Left lung (tissue), 10 donors: ENCODE measurements around the gene AOPEP. TPM values are rescaled to one million over a fixed set of nuclear protein-coding genes. Genes with fewer than 3 reads are reported as not detected.
A peak's percentile ranks its signal among the peaks of the same experiment; 100 is the strongest.

Source experiments
- ATAC-seq: fragments of 200-7000 bp; cut with Tn5 transposase; one replicate; pipeline ENCODE4 v1.9.1; 2020; ENCODE audit warnings: moderate library complexity
- DNase-seq, 4 donors: peaks; one replicate each; pipeline ENCODE4 v3.0.0-alpha.2; 2013 to 2020
- H3K27ac ChIP-seq, 2 donors: fragments of 200-600 bp; sonication (generic) in 1 of 2; one replicate each; pipeline versions ENCODE4 v1.5.0 to v1.8.0; 2020 to 2021
- H3K27me3 ChIP-seq, 2 donors: fragments of 200-600 bp; sonication (generic) in 1 of 2; one replicate each; pipeline versions ENCODE4 v1.5.0 to v1.8.0; 2020 to 2021
- H3K36me3 ChIP-seq, 2 donors: fragments of 200-600 bp; sonication (generic) in 1 of 2; one replicate each; pipeline versions ENCODE4 v1.5.0 to v1.8.0; 2020 to 2021
- H3K4me1 ChIP-seq, 2 donors: fragments of 200-600 bp; one replicate each; pipeline ENCODE4 v1.8.0; 2021
- H3K4me3 ChIP-seq, 2 donors: fragments of 200-600 bp; sonication (generic) in 1 of 2; one replicate each; pipeline versions ENCODE4 v1.5.0 to v1.8.0; 2020 to 2021; ENCODE audit warnings: mild to moderate bottlenecking in 1 of 2
- H3K9me3 ChIP-seq, 2 donors: fragments of 200-600 bp; sonication (generic) in 1 of 2; one replicate each; pipeline versions ENCODE4 v1.5.0 to v1.8.0; 2020 to 2021
- CTCF ChIP-seq, 2 donors: fragments of 200-600 bp; sonication (generic) in 1 of 2; IDR thresholded peaks; one replicate each; pipeline versions ENCODE4 v1.5.0 to v1.8.0; 2021; ENCODE audit warnings: antibody characterized with exemption in 2 of 2
- intact Hi-C, 2 donors: fragments of 100-400 bp; cut with DNase I; formaldehyde crosslinking; loops; one replicate each; pipeline versions ENCODE4 v1.11.2 to v1.14.2; 2022
- polyA plus RNA-seq, 6 donors: library from polyadenylated mRNA; unstranded; fragments of 120-200 nt; gene quantifications; one replicate each; pipeline ENCODE4 v1.2.1, GENCODE V29; 2013; ENCODE audit not compliant: insufficient read length in 6 of 6
- total RNA-seq, 2 donors: library from RNA; stranded (reverse); fragmentation: NEBNext Ultra II Directional; extraction: Animal tissue kit (Norgen Biotek cat#: 25700); gene quantifications; one replicate each; pipeline ENCODE4 v1.2.1, GENCODE V29; 2021
- donor health status: DM: no; HTN: yes; CAD: no.
- donor health status: DM: no; HTN: no; CAD: no.

AOPEP gene
- total and polyA plus RNA-seq, 8 donors, result 32.5 to 83.2 (median 39.9) TPM

DNA sequence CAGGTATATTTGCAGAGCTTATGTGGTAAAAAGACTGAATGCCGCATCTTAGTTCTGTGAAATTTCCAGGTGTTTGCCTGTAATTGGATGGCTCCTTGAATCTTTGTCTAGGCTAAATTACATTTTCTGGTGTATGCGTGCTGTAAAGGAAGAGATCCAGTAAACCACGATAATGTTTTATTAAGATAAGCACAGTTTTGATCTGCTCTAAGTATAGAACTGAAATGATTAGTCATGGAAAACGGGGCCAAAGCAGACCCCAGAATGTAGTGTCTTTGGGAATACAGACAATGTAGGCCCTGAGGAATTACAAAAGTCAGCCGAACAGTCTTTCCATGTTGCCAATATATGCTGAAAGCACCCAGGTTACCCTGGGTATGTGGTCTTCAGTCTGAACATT is 333.7 kb downstream of the AOPEP start:
- Histone ChIP-seq H3K36me3 (peaks cover 0 to 38% of the 10 kb centered on the region in 2 donors), H3K27me3 (no peaks in the 10 kb centered on the region), H3K9me3 (no peaks in the 10 kb centered on the region), H3K4me1 (peaks cover 10 to 43% of the 10 kb centered on the region in 2 donors), H3K27ac (no peak overlapping the region), H3K4me3 (no peak overlapping the region)
- TF ChIP-seq CTCF (IDR thresholded peaks at IDR 0.05), result no peak
- ATAC-seq (no peak), DNase-seq (no peak)
- intact Hi-C loops, result no loop called here

DNA sequence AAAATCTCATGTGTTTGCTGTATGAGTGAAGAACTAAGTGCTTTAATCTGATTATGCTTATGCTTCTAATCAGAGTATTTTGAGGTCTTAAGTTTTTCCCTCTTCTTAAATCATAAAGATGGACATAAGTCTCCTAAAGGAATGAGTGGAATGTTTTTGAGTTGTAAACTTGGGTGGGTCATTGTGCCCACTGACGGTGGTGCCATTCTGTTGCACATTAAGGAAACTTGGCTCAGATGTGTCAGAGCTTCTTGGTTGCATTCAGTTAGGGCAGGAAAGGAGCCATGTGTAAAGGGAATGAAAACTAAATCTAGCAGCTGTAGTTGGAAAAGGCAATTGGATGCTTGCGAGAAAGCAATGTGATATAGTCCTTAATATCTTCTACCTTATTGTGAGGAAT is 334.4 kb downstream of the AOPEP start:
- no peaks in the 10 kb centered on the region for H3K9me3 ChIP-seq
- TF ChIP-seq CTCF (IDR thresholded peaks at IDR 0.05), result no peak
- H3K27ac ChIP-seq, result no peak overlapping the region
- H3K4me1 ChIP-seq, result peaks cover 8 to 39% of the 10 kb centered on the region in 2 donors
- DNase-seq (no peak), ATAC-seq (no peak)
- H3K4me3 ChIP-seq, result no peak overlapping the region
- intact Hi-C loops, result no loop called here
- H3K36me3 ChIP-seq, result peaks cover 0 to 43% of the 10 kb centered on the region in 2 donors
- no peaks in the 10 kb centered on the region for H3K27me3 ChIP-seq

DNA sequence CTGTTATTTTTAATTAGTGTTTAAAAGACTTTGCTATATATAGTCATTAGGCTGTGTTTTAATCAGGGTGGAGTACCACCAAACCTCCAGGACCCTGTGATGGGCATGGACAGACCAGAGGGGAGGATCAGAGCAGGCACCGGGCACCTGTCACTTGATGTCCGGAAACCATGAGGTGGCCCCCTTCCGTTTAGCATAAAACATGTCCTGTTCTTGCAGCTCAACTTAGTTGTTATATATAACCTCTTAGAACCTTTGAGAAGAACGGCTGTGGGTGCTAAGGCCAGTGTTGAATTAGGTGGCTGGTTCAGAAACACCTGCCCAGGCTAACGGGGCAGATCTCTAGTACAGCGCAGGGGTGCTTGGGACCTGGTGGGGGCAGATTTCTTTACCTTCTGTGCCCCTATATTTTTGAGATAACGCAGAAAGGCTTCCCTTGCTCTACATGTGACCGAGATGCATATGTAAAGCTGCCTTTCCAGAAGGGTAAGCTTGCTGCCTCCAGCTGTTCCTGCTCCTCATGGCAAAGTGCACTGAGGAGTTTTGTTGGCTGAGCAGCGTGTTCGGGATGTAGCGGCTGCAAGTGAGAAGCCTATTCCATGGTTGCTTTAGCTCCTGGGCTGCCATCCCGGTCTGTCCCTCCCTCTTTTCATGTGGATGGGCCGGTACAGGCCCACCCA is 335.6 kb downstream of the AOPEP start:
- no peak overlapping the region for H3K4me3 ChIP-seq
- no peak overlapping the region for H3K27ac ChIP-seq
- no peak for TF ChIP-seq CTCF (IDR thresholded peaks at IDR 0.05)
- H3K36me3 ChIP-seq, result peaks cover 0 to 44% of the 10 kb centered on the region in 2 donors
- DNase-seq (peak in 1 of 4 donors; percentile 37), ATAC-seq (no peak)
- intact Hi-C loops, result no loop called here
- H3K4me1 ChIP-seq, result peaks cover 0 to 36% of the 10 kb centered on the region in 2 donors
- no peaks in the 10 kb centered on the region for H3K9me3 ChIP-seq
- no peaks in the 10 kb centered on the region for H3K27me3 ChIP-seq

DNA sequence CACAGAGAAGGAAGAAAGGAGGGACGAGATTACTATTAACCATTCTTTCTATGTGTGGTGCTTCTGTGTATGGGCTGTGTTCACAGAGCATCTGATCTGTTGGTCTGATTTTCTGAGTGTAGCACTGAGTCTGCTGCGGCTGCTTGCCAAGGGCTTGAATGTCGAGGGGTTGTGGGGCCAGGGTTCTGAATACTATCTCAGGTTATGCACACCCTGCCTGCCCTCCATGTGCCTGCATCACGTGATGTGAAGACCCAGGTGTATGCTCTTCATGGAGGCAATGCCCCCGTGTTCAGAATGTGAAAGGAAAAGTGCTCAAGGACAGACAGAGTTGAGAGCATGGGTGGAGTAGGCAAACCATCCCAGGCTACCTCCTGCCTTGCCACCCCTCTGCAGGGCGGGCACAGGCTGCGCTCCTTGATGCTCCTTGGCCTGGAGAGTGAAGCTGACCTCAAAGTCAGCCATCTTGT is 336.1 kb downstream of the AOPEP start:
- no peak overlapping the region for H3K4me3 ChIP-seq
- no peaks in the 10 kb centered on the region for H3K27me3 ChIP-seq
- H3K4me1 ChIP-seq, result peaks cover 0 to 30% of the 10 kb centered on the region in 2 donors
- ATAC-seq (no peak), DNase-seq (no peak)
- H3K27ac ChIP-seq, result no peak overlapping the region
- intact Hi-C loops, result no loop called here
- TF ChIP-seq CTCF (IDR thresholded peaks at IDR 0.05), result no peak
- no peaks in the 10 kb centered on the region for H3K9me3 ChIP-seq
- peaks cover 0 to 50% of the 10 kb centered on the region in 2 donors for H3K36me3 ChIP-seq

DNA sequence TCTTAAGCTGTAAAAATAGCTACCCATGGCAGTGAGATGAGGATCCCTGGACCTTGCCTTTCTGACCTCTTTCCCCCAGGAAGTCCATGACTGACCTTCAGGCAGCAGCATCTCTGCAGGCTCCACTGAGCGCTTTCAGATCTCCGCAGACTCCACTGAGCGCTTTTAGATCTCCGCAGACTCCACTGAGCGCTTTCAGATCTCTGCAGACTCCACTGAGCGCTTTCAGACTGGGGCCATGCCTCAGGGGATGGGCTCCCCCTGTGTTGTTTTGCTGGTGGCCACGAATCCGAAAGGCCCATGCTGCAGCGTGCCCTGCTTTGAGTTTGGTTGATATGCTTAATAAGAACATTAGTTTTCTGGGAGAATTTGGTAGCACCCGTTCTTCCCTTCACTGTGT is 336.8 kb downstream of the AOPEP start:
- intact Hi-C loops, result no loop called here
- ATAC-seq (no peak), DNase-seq (no peak)
- no peak for TF ChIP-seq CTCF (IDR thresholded peaks at IDR 0.05)
- Histone ChIP-seq H3K27ac (no peak overlapping the region), H3K9me3 (no peaks in the 10 kb centered on the region), H3K4me3 (no peak overlapping the region), H3K36me3 (peaks cover 0 to 53% of the 10 kb centered on the region in 2 donors), H3K4me1 (peaks cover 0 to 26% of the 10 kb centered on the region in 2 donors), H3K27me3 (no peaks in the 10 kb centered on the region)
